HG03060 (cell line): ENCODE results near the gene USP17L24.
"Not testable (repeated sequence)": the region's sequence is repeated elsewhere in the genome, so short reads cannot be mapped to it uniquely, and the experiment has no call there.

Source experiments
- ATAC-seq: cut with Tn5 transposase; IDR thresholded peaks from one replicate; pipeline ENCODE4 v1.9.1; 2021; ENCODE audit warnings: low read depth, moderate number of reproducible peaks; ENCODE audit not compliant: unreplicated experiment

Gene USP17L24, protein sequence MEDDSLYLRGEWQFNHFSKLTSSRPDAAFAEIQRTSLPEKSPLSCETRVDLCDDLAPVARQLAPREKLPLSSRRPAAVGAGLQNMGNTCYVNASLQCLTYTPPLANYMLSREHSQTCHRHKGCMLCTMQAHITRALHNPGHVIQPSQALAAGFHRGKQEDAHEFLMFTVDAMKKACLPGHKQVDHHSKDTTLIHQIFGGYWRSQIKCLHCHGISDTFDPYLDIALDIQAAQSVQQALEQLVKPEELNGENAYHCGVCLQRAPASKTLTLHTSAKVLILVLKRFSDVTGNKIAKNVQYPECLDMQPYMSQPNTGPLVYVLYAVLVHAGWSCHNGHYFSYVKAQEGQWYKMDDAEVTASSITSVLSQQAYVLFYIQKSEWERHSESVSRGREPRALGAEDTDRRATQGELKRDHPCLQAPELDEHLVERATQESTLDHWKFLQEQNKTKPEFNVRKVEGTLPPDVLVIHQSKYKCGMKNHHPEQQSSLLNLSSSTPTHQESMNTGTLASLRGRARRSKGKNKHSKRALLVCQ

DNA sequence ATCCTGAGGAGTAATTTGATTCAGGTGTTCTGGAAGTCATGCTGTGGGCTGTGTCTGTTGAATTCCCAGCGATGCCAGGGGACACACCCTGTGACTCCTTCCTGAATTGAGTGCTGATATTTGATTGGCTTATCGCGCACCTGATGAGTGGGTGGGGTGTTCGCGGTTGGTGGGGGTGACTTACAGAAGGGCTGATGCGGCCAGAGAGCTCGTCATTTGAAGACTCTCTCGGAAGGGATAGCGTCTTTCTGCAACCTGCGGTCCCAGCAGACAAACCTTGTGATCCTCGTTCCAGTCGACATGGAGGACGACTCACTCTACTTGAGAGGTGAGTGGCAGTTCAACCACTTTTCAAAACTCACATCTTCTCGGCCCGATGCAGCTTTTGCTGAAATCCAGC is at the start of gene USP17L24:
Gene USP17L24 (plus strand): TSS at position 301 of the 400 bp plus-strand sequence. CDS start 0 bp downstream, at position 301.
- ATAC-seq: not testable (repeated sequence)

DNA sequence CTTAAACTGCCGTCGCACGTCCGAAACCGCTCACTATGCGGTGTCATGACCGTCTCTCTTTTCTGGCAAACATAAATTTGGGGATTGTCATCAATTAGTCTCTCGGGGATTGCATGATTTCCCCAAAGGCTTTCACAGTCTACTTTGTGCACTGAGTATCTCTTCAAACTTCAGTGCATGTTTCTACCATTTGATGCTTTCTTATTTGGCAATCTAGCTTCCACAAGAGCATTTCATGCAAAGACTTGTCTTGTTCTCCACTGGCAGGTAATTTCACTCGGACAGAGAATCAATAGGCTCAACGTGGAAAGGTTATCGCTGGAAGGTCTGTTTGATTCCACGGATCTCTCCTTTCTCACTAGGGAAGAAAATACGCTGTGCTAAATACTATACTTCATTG is 774 bp upstream of the USP17L24 start:
- not testable (repeated sequence) for ATAC-seq

GRCh38 chr4:9329611-9330010 is 4.6 kb downstream of the USP17L24 start, which contains the start of gene USP17L25:
Gene USP17L25, plus strand, starts transcription at chr4:9329911. Its CDS starts 0 bp downstream, at chr4:9329911.
- not testable (repeated sequence) for ATAC-seq

DNA sequence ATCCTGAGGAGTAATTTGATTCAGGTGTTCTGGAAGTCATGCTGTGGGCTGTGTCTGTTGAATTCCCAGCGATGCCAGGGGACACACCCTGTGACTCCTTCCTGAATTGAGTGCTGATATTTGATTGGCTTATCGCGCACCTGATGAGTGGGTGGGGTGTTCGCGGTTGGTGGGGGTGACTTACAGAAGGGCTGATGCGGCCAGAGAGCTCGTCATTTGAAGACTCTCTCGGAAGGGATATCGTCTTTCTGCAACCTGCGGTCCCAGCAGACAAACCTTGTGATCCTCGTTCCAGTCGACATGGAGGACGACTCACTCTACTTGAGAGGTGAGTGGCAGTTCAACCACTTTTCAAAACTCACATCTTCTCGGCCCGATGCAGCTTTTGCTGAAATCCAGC is 9.4 kb downstream of the USP17L24 start, which contains the start of gene USP17L26:
Gene USP17L26 (plus strand): TSS at position 301 of the 400 bp plus-strand sequence. CDS start 0 bp downstream, at position 301.
- ATAC-seq: not testable (repeated sequence)

GRCh38 chr4:9339103-9339502 is 14.1 kb downstream of the USP17L24 start, which contains the start of gene USP17L5:
Gene USP17L5, plus strand, starts transcription at chr4:9339403. Its CDS starts 0 bp downstream, at chr4:9339403.
- ATAC-seq: not testable (repeated sequence)

DNA sequence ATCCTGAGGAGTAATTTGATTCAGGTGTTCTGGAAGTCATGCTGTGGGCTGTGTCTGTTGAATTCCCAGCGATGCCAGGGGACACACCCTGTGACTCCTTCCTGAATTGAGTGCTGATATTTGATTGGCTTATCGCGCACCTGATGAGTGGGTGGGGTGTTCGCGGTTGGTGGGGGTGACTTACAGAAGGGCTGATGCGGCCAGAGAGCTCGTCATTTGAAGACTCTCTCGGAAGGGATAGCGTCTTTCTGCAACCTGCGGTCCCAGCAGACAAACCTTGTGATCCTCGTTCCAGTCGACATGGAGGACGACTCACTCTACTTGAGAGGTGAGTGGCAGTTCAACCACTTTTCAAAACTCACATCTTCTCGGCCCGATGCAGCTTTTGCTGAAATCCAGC is 18.9 kb downstream of the USP17L24 start, which contains the start of gene USP17L27:
Gene USP17L27 (plus strand): TSS at position 301 of the 400 bp plus-strand sequence. CDS start 0 bp downstream, at position 301.
- ATAC-seq: not testable (repeated sequence)

GRCh38 chr4:9348593-9348992 is 23.6 kb downstream of the USP17L24 start, which contains the start of gene USP17L28:
Gene USP17L28, plus strand, starts transcription at chr4:9348893. Its CDS starts 0 bp downstream, at chr4:9348893.
- not testable (repeated sequence) for ATAC-seq

DNA sequence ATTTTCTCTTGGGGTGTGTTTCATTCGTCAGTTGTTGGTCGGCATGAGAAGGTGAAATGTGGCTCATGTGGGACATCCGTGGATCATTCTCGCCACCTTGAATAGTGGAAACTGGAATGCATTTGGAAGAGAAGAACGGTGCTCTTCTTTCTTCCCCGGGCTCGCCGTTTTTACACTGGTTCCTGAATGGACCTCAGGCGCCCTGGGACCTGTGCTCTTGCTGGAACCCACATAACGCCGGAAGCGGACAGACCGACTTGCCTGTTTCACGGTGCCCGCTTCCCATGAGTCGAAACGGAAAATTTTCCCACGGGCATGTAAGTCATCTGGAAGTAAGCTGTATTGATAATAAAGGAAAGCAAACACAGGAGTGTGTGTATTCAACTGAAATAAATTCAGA is 25.9 kb downstream of the USP17L24 start:
- ATAC-seq: not testable (repeated sequence)

GRCh38 chr4:9353338-9353737 is 28.4 kb downstream of the USP17L24 start, which contains the start of gene USP17L29:
Gene USP17L29, plus strand, starts transcription at chr4:9353638. Its CDS starts 0 bp downstream, at chr4:9353638.
- ATAC-seq: not testable (repeated sequence)

GRCh38 chr4:9362829-9363228 is 37.9 kb downstream of the USP17L24 start, which contains the start of gene USP17L30:
Gene USP17L30, plus strand, starts transcription at chr4:9363129. Its CDS starts 0 bp downstream, at chr4:9363129.
- not testable (repeated sequence) for ATAC-seq
